Measurements from ENCODE around the gene UNC13C.

Gene UNC13C

GRCh38 chr15:54131410-54131809 lies 153.2 kb downstream of the UNC13C start:
- no peak for TF ChIP-seq CTCF (conservative IDR thresholded peaks at IDR 0.05; ENCODE audit: low read length)
- no peak for DNase-seq (ENCODE audit: low read depth)
- H3K4me3 ChIP-seq (ENCODE audit: low read length) = no peak overlapping the region

- no peak for DNase-seq (ENCODE audit: low read depth)
- TF ChIP-seq CTCF (conservative IDR thresholded peaks at IDR 0.05; ENCODE audit: low read length) = no peak
- no peak overlapping the region for H3K4me3 ChIP-seq (ENCODE audit: low read length)
Measured at GRCh38 chr15:54149115-54149531, 170.9 kb downstream of the UNC13C start.

GRCh38 chr15:54150255-54150654 lies 172.0 kb downstream of the UNC13C start:
- TF ChIP-seq CTCF (conservative IDR thresholded peaks at IDR 0.05; ENCODE audit: low read length) = no peak
- DNase-seq (ENCODE audit: low read depth) = no peak
- H3K4me3 ChIP-seq (ENCODE audit: low read length) = no peak overlapping the region

GRCh38 chr15:54159012-54159411 lies 180.8 kb downstream of the UNC13C start:
- no peak for TF ChIP-seq CTCF (conservative IDR thresholded peaks at IDR 0.05; ENCODE audit: low read length)
- no peak for DNase-seq (ENCODE audit: low read depth)
- H3K4me3 ChIP-seq (ENCODE audit: low read length) = no peak overlapping the region

GRCh38 chr15:54187325-54187724 lies 209.1 kb downstream of the UNC13C start:
- no peak for DNase-seq (ENCODE audit: low read depth)

GRCh38 chr15:54197995-54198394 lies 219.8 kb downstream of the UNC13C start:
- DNase-seq (ENCODE audit: low read depth) = no peak
- TF ChIP-seq CTCF (conservative IDR thresholded peaks at IDR 0.05; ENCODE audit: low read length) = no peak
- no peak overlapping the region for H3K4me3 ChIP-seq (ENCODE audit: low read length)

More at GRCh38 chr15:54187325-54187724, 209.1 kb downstream of the UNC13C start:
- no peak for TF ChIP-seq CTCF (conservative IDR thresholded peaks at IDR 0.05; ENCODE audit: low read length)
- H3K4me3 ChIP-seq (ENCODE audit: low read length) = no peak overlapping the region

- no peak overlapping the region for H3K4me3 ChIP-seq (ENCODE audit: low read length)
- no peak for TF ChIP-seq CTCF (conservative IDR thresholded peaks at IDR 0.05; ENCODE audit: low read length)
- no peak for DNase-seq (ENCODE audit: low read depth)
Measured at GRCh38 chr15:54206586-54207321, 228.5 kb downstream of the UNC13C start.
